Mammary epithelial cell (primary cell): ENCODE measurements around the gene ZFAND3.

Experiments
- EZH2 ChIP-seq: IDR thresholded peaks from 2 replicates; pipeline ENCODE4 v1.6.1; 2012; ENCODE audit warnings: low read length, inconsistent platforms, borderline replicate concordance
- TF ChIP-seq, protein P1 (sequence below), 2 donors: IDR thresholded peaks in 1 of 2; conservative IDR thresholded peaks in 1 of 2; 2 replicates each; pipeline ENCODE4 v1.5.1; 2011 to 2012; ENCODE audit warnings: inconsistent platforms in 2 of 2, low read length in 2 of 2, mild to moderate bottlenecking in 2 of 2, control low read depth in 1 of 2, low read depth in 1 of 2; ENCODE audit not compliant: insufficient read depth in 1 of 2; ENCODE audit errors: extremely low read depth in 1 of 2

DNA sequence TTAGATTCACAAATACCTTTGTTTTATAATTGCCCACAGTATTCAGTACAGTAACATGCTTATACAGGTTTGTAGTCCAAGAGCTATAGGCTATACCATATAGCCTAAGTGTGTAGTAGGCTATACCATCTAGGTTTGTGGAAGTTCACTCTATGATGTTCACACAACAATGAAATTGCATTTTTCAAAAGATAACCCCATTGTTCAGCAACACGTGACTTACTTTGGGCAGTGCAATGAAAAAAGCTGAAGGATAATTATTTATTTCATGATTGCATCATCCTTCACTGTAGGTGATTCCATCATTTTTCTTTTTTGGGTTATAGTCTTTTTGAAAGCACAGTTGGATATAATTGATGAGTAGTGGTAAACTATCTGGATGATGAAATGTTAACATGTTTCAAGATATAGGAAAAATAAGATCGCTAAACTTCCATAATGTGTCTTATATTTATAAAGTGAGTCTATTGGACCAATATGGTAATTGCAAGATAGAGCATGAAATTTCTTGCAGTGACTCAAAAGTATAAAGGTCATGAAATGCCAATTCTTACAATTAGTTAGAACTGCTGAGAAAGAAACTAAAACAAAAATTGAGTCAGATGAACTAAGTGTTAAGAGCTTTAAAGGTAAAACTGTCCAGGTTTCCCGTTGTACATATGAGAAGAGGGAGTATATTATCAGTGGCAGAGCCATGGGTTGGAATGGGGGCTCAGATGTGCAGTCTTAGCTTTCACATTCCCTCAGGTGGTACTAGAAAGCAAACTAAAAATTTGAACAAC lies 164.4 kb downstream of the ZFAND3 start:
- TF ChIP-seq, protein P1, sequence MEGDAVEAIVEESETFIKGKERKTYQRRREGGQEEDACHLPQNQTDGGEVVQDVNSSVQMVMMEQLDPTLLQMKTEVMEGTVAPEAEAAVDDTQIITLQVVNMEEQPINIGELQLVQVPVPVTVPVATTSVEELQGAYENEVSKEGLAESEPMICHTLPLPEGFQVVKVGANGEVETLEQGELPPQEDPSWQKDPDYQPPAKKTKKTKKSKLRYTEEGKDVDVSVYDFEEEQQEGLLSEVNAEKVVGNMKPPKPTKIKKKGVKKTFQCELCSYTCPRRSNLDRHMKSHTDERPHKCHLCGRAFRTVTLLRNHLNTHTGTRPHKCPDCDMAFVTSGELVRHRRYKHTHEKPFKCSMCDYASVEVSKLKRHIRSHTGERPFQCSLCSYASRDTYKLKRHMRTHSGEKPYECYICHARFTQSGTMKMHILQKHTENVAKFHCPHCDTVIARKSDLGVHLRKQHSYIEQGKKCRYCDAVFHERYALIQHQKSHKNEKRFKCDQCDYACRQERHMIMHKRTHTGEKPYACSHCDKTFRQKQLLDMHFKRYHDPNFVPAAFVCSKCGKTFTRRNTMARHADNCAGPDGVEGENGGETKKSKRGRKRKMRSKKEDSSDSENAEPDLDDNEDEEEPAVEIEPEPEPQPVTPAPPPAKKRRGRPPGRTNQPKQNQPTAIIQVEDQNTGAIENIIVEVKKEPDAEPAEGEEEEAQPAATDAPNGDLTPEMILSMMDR (conservative IDR thresholded peaks at IDR 0.05 in 1 of 2, IDR thresholded peaks at IDR 0.05 in 1 of 2; ENCODE audit: extremely low read depth in 1 of 2, insufficient read depth in 1 of 2, low read depth in 1 of 2, low read length in 2 of 2), result no peak
- TF ChIP-seq EZH2, result no peak
